GM23338 (cell line): ENCODE data around the gene KDM4B. TPM values are rescaled to one million over a fixed set of nuclear protein-coding genes. Genes with fewer than 3 reads are reported as not detected.

Source experiments
- ATAC-seq: fragments of 200-7000 bp; cut with Tn5 transposase; 3 replicates; pipeline ENCODE4 v1.9.1; 2020
- DNase-seq: peaks from one replicate; pipeline ENCODE4 v3.0.0-alpha.2; 2015; ENCODE audit warnings: low spot score
- H2AFZ ChIP-seq: fragments of 200-600 bp; sonication (generic); 2 replicates; pipeline ENCODE4 v1.8.0; 2016; ENCODE audit warnings: antibody characterized with exemption, mild to moderate bottlenecking, moderate library complexity
- H3F3A ChIP-seq: fragments of 200-600 bp; sonication (generic); replicated peaks from 2 replicates; pipeline ENCODE4 v1.8.0; 2017; ENCODE audit warnings: antibody characterized with exemption, mixed run types, low read depth
- H3K27ac ChIP-seq: fragments of 200-600 bp; sonication (generic); 2 replicates; pipeline ENCODE4 v1.6.1; 2016; ENCODE audit warnings: low read depth
- H3K27me3 ChIP-seq: fragments of 200-600 bp; sonication (generic); 2 replicates; pipeline ENCODE4 v1.8.0; 2016; ENCODE audit warnings: mild to moderate bottlenecking, mixed run types, moderate library complexity; ENCODE audit not compliant: insufficient read depth
- H3K36me3 ChIP-seq: fragments of 200-600 bp; sonication (generic); 2 replicates; pipeline ENCODE4 v1.8.0; 2016; ENCODE audit warnings: mild to moderate bottlenecking; ENCODE audit not compliant: insufficient read depth
- H3K4me1 ChIP-seq: fragments of 200-600 bp; sonication (generic); 2 replicates; pipeline ENCODE4 v1.8.0; 2016; ENCODE audit warnings: mild to moderate bottlenecking, moderate library complexity; ENCODE audit not compliant: insufficient read depth
- H3K4me2 ChIP-seq: fragments of 200-600 bp; sonication (generic); 2 replicates; pipeline ENCODE4 v1.7.1; 2017; ENCODE audit warnings: mixed run types
- H3K4me3 ChIP-seq: fragments of 200-600 bp; sonication (generic); 2 replicates; pipeline ENCODE4 v1.6.1; 2016; ENCODE audit warnings: mixed run types
- H3K79me2 ChIP-seq: fragments of 200-600 bp; sonication (generic); replicated peaks from 2 replicates; pipeline ENCODE4 v1.8.0; 2017; ENCODE audit warnings: mild to moderate bottlenecking; ENCODE audit not compliant: insufficient read depth
- H3K9me2 ChIP-seq: fragments of 200-600 bp; sonication (generic); 2 replicates; pipeline ENCODE4 v1.8.0; 2017; ENCODE audit not compliant: insufficient read depth
- H4K20me1 ChIP-seq: fragments of 200-600 bp; sonication (generic); replicated peaks from 2 replicates; pipeline ENCODE4 v1.8.0; 2017; ENCODE audit warnings: mild to moderate bottlenecking; ENCODE audit not compliant: insufficient read depth
- H3K27ac Mint-ChIP-seq: 2 replicates; pipeline ENCODE4 v1.8.0; 2020; ENCODE audit warnings: inconsistent platforms, mild to moderate bottlenecking, moderate library complexity, mixed read lengths
- H3K27me3 Mint-ChIP-seq: 3 replicates; pipeline ENCODE4 v1.8.0; 2022; ENCODE audit warnings: low read depth, mild to moderate bottlenecking, moderate library complexity, mixed read lengths, inconsistent platforms; ENCODE audit not compliant: insufficient read depth, poor library complexity
- H3K36me3 Mint-ChIP-seq: 3 replicates; pipeline ENCODE4 v1.8.0; 2021; ENCODE audit warnings: low read depth, mild to moderate bottlenecking, inconsistent platforms, moderate library complexity, mixed read lengths
- H3K4me1 Mint-ChIP-seq: 3 replicates; pipeline ENCODE4 v1.8.0; 2020; ENCODE audit warnings: mild to moderate bottlenecking, inconsistent platforms, mixed read lengths
- H3K4me3 Mint-ChIP-seq: 3 replicates; pipeline ENCODE4 v1.8.0; 2021; ENCODE audit warnings: moderate library complexity, mild to moderate bottlenecking, inconsistent platforms, mixed read lengths
- H3K9me3 Mint-ChIP-seq: 3 replicates; pipeline ENCODE4 v1.8.0; 2020; ENCODE audit warnings: moderate library complexity, mild to moderate bottlenecking, inconsistent platforms, mixed read lengths
- CREB1 ChIP-seq: fragments of 250-450 bp; sonication (Bioruptor Pico); IDR thresholded peaks from 2 replicates; pipeline ENCODE4 v1.5.0; 2020; ENCODE audit warnings: low read depth, mild to moderate bottlenecking, moderate library complexity
- ETS1 ChIP-seq: IDR thresholded peaks from 2 replicates; pipeline ENCODE4 v1.6.1; 2016; ENCODE audit warnings: antibody characterized with exemption
- EZH2 ChIP-seq: fragments of 200-600 bp; sonication (generic); IDR thresholded peaks from one replicate; pipeline ENCODE4 v1.8.0; 2017; ENCODE audit warnings: antibody characterized with exemption, mild to moderate bottlenecking, low read depth; ENCODE audit not compliant: unreplicated experiment
- EZH2phosphoT487 ChIP-seq: fragments of 200-600 bp; sonication (generic); IDR thresholded peaks from one replicate; pipeline ENCODE4 v1.8.1; 2018; ENCODE audit warnings: antibody characterized with exemption; ENCODE audit not compliant: unreplicated experiment
- POLR2AphosphoS5 ChIP-seq: IDR thresholded peaks from 2 replicates; pipeline ENCODE4 v1.6.1; 2016; ENCODE audit warnings: antibody characterized with exemption, low read depth
- REST ChIP-seq: IDR thresholded peaks from one replicate; pipeline ENCODE4 v1.6.1; 2018; ENCODE audit warnings: antibody characterized with exemption; ENCODE audit not compliant: unreplicated experiment
- STAT1 ChIP-seq: IDR thresholded peaks from one replicate; pipeline ENCODE4 v1.6.1; 2016; ENCODE audit warnings: antibody characterized with exemption; ENCODE audit not compliant: unreplicated experiment
- ZNF114 ChIP-seq: fragments of 250-450 bp; sonication (Bioruptor Pico); IDR thresholded peaks from 2 replicates; pipeline ENCODE4 v1.5.0; 2020; ENCODE audit warnings: mild to moderate bottlenecking, moderate library complexity
- ZNF331 ChIP-seq: fragments of 250-450 bp; sonication (Bioruptor Pico); IDR thresholded peaks from 2 replicates; pipeline ENCODE4 v1.5.0; 2020; ENCODE audit warnings: low read depth, mild to moderate bottlenecking, moderate library complexity
- ZNF462 ChIP-seq: fragments of 250-450 bp; sonication (Bioruptor Pico); IDR thresholded peaks from 2 replicates; pipeline ENCODE4 v1.5.0; 2020; ENCODE audit warnings: mild to moderate bottlenecking, moderate library complexity
- polyA plus RNA-seq: library from polyadenylated mRNA; unstranded; fragments of >200 nt; fragmentation: Nextera tagmentation; extraction: Ambion mirVana; gene quantifications from 2 replicates; pipeline ENCODE4 v1.2.1, GENCODE V29; 2016
- total RNA-seq: library from RNA; depleted of rRNA; stranded (reverse); fragments of >200 nt; shearing (Covaris generic); gene quantifications from 2 replicates; pipeline ENCODE4 v1.2.3, GENCODE V29; 2014

Gene KDM4B
- total and polyA plus RNA-seq, 2 experiments from 2014 or later = 9.1 to 27.6 TPM

- Mint-ChIP-seq H3K4me1 (no peaks in the 10 kb centered on the region), H3K27ac (no peak overlapping the region), H3K27me3 (peaks cover 7% of the 10 kb centered on the region), H3K4me3 (no peak overlapping the region), H3K36me3 (peaks cover 6% of the 10 kb centered on the region; the same call in 2 of the 3 replicates), H3K9me3 (peaks cover 7% of the 10 kb centered on the region; the same call in 1 of the 3 replicates)
- TF ChIP-seq CREB1 = no peak
- TF ChIP-seq STAT1 = no peak
- TF ChIP-seq ZNF114 (CRISPR knock-in tag) = no peak
- no peak for TF ChIP-seq ETS1
- TF ChIP-seq ZNF462 = no peak
- no peak for TF ChIP-seq POLR2AphosphoS5
- TF ChIP-seq EZH2phosphoT487 = no peak
- TF ChIP-seq REST = no peak
- no peak for TF ChIP-seq EZH2
- no peak for TF ChIP-seq ZNF331 (CRISPR knock-in tag)
- no peak overlapping the region for H3K27ac ChIP-seq
- H4K20me1 ChIP-seq = peaks cover 10% of the 10 kb centered on the region
- H3F3A ChIP-seq = 0 out of 2 replicates have a peak, but pooled peaks cover 8% of the 10 kb centered on the region
- H3K27me3 ChIP-seq = no peaks in the 10 kb centered on the region
- no peaks in the 10 kb centered on the region for H3K9me2 ChIP-seq
- ATAC-seq (no peak), DNase-seq (no peak)
- H3K36me3 ChIP-seq = no peaks in the 10 kb centered on the region
- peaks cover 29% of the 10 kb centered on the region; the same call in 1 of the 2 replicates for H3K79me2 ChIP-seq
- H2AFZ ChIP-seq = no peak overlapping the region
- no peaks in the 10 kb centered on the region for H3K4me1 ChIP-seq
- no peak overlapping the region for H3K4me3 ChIP-seq
- H3K4me2 ChIP-seq = no peak overlapping the region
These were observed 48.3 kb downstream of the KDM4B start for GRCh38 chr19:5017235-5017634.
